GM23338 (cell line): ENCODE data around the gene SLC25A48. TPM values are rescaled to one million over a fixed set of nuclear protein-coding genes. Genes with fewer than 3 reads are reported as not detected.

ENCODE experiments used
- ATAC-seq: fragments of 200-7000 bp; cut with Tn5 transposase; 3 replicates; pipeline ENCODE4 v1.9.1; 2020
- DNase-seq: peaks from one replicate; pipeline ENCODE4 v3.0.0-alpha.2; 2015; ENCODE audit warnings: low spot score
- H2AFZ ChIP-seq: fragments of 200-600 bp; sonication (generic); 2 replicates; pipeline ENCODE4 v1.8.0; 2016; ENCODE audit warnings: antibody characterized with exemption, mild to moderate bottlenecking, moderate library complexity
- H3F3A ChIP-seq: fragments of 200-600 bp; sonication (generic); replicated peaks from 2 replicates; pipeline ENCODE4 v1.8.0; 2017; ENCODE audit warnings: antibody characterized with exemption, mixed run types, low read depth
- H3K27ac ChIP-seq: fragments of 200-600 bp; sonication (generic); 2 replicates; pipeline ENCODE4 v1.6.1; 2016; ENCODE audit warnings: low read depth
- H3K27me3 ChIP-seq: fragments of 200-600 bp; sonication (generic); 2 replicates; pipeline ENCODE4 v1.8.0; 2016; ENCODE audit warnings: mild to moderate bottlenecking, mixed run types, moderate library complexity; ENCODE audit not compliant: insufficient read depth
- H3K36me3 ChIP-seq: fragments of 200-600 bp; sonication (generic); 2 replicates; pipeline ENCODE4 v1.8.0; 2016; ENCODE audit warnings: mild to moderate bottlenecking; ENCODE audit not compliant: insufficient read depth
- H3K4me1 ChIP-seq: fragments of 200-600 bp; sonication (generic); 2 replicates; pipeline ENCODE4 v1.8.0; 2016; ENCODE audit warnings: mild to moderate bottlenecking, moderate library complexity; ENCODE audit not compliant: insufficient read depth
- H3K4me2 ChIP-seq: fragments of 200-600 bp; sonication (generic); 2 replicates; pipeline ENCODE4 v1.7.1; 2017; ENCODE audit warnings: mixed run types
- H3K4me3 ChIP-seq: fragments of 200-600 bp; sonication (generic); 2 replicates; pipeline ENCODE4 v1.6.1; 2016; ENCODE audit warnings: mixed run types
- H3K79me2 ChIP-seq: fragments of 200-600 bp; sonication (generic); replicated peaks from 2 replicates; pipeline ENCODE4 v1.8.0; 2017; ENCODE audit warnings: mild to moderate bottlenecking; ENCODE audit not compliant: insufficient read depth
- H3K9me2 ChIP-seq: fragments of 200-600 bp; sonication (generic); 2 replicates; pipeline ENCODE4 v1.8.0; 2017; ENCODE audit not compliant: insufficient read depth
- H4K20me1 ChIP-seq: fragments of 200-600 bp; sonication (generic); replicated peaks from 2 replicates; pipeline ENCODE4 v1.8.0; 2017; ENCODE audit warnings: mild to moderate bottlenecking; ENCODE audit not compliant: insufficient read depth
- H3K27ac Mint-ChIP-seq: 2 replicates; pipeline ENCODE4 v1.8.0; 2020; ENCODE audit warnings: inconsistent platforms, mild to moderate bottlenecking, moderate library complexity, mixed read lengths
- H3K27me3 Mint-ChIP-seq: 3 replicates; pipeline ENCODE4 v1.8.0; 2022; ENCODE audit warnings: low read depth, mild to moderate bottlenecking, moderate library complexity, mixed read lengths, inconsistent platforms; ENCODE audit not compliant: insufficient read depth, poor library complexity
- H3K36me3 Mint-ChIP-seq: 3 replicates; pipeline ENCODE4 v1.8.0; 2021; ENCODE audit warnings: low read depth, mild to moderate bottlenecking, inconsistent platforms, moderate library complexity, mixed read lengths
- H3K4me1 Mint-ChIP-seq: 3 replicates; pipeline ENCODE4 v1.8.0; 2020; ENCODE audit warnings: mild to moderate bottlenecking, inconsistent platforms, mixed read lengths
- H3K4me3 Mint-ChIP-seq: 3 replicates; pipeline ENCODE4 v1.8.0; 2021; ENCODE audit warnings: moderate library complexity, mild to moderate bottlenecking, inconsistent platforms, mixed read lengths
- H3K9me3 Mint-ChIP-seq: 3 replicates; pipeline ENCODE4 v1.8.0; 2020; ENCODE audit warnings: moderate library complexity, mild to moderate bottlenecking, inconsistent platforms, mixed read lengths
- CREB1 ChIP-seq: fragments of 250-450 bp; sonication (Bioruptor Pico); IDR thresholded peaks from 2 replicates; pipeline ENCODE4 v1.5.0; 2020; ENCODE audit warnings: low read depth, mild to moderate bottlenecking, moderate library complexity
- EZH2 ChIP-seq: fragments of 200-600 bp; sonication (generic); IDR thresholded peaks from one replicate; pipeline ENCODE4 v1.8.0; 2017; ENCODE audit warnings: antibody characterized with exemption, mild to moderate bottlenecking, low read depth; ENCODE audit not compliant: unreplicated experiment
- EZH2phosphoT487 ChIP-seq: fragments of 200-600 bp; sonication (generic); IDR thresholded peaks from one replicate; pipeline ENCODE4 v1.8.1; 2018; ENCODE audit warnings: antibody characterized with exemption; ENCODE audit not compliant: unreplicated experiment
- JUNB ChIP-seq: IDR thresholded peaks from one replicate; pipeline ENCODE4 v1.6.1; 2016; ENCODE audit warnings: antibody characterized with exemption; ENCODE audit not compliant: unreplicated experiment
- NANOG ChIP-seq: IDR thresholded peaks from 2 replicates; pipeline ENCODE4 v1.6.1; 2016; ENCODE audit warnings: antibody characterized with exemption, borderline replicate concordance
- POLR2AphosphoS5 ChIP-seq: IDR thresholded peaks from 2 replicates; pipeline ENCODE4 v1.6.1; 2016; ENCODE audit warnings: antibody characterized with exemption, low read depth
- REST ChIP-seq: IDR thresholded peaks from one replicate; pipeline ENCODE4 v1.6.1; 2018; ENCODE audit warnings: antibody characterized with exemption; ENCODE audit not compliant: unreplicated experiment
- STAT1 ChIP-seq: IDR thresholded peaks from one replicate; pipeline ENCODE4 v1.6.1; 2016; ENCODE audit warnings: antibody characterized with exemption; ENCODE audit not compliant: unreplicated experiment
- ZNF114 ChIP-seq: fragments of 250-450 bp; sonication (Bioruptor Pico); IDR thresholded peaks from 2 replicates; pipeline ENCODE4 v1.5.0; 2020; ENCODE audit warnings: mild to moderate bottlenecking, moderate library complexity
- ZNF331 ChIP-seq: fragments of 250-450 bp; sonication (Bioruptor Pico); IDR thresholded peaks from 2 replicates; pipeline ENCODE4 v1.5.0; 2020; ENCODE audit warnings: low read depth, mild to moderate bottlenecking, moderate library complexity
- polyA plus RNA-seq: library from polyadenylated mRNA; unstranded; fragments of >200 nt; fragmentation: Nextera tagmentation; extraction: Ambion mirVana; gene quantifications from 2 replicates; pipeline ENCODE4 v1.2.1, GENCODE V29; 2016
- total RNA-seq: library from RNA; depleted of rRNA; stranded (reverse); fragments of >200 nt; shearing (Covaris generic); gene quantifications from 2 replicates; pipeline ENCODE4 v1.2.3, GENCODE V29; 2014
- TF ChIP-seq, protein P1 (sequence below): fragments of 250-450 bp; sonication (Bioruptor Pico); IDR thresholded peaks from 2 replicates; pipeline ENCODE4 v1.5.0; 2020; ENCODE audit warnings: mild to moderate bottlenecking, moderate library complexity
- TF ChIP-seq, protein P2 (sequence below), 2 experiments: fragments of 200-600 bp in 1 of 2; sonication (generic) in 1 of 2; conservative IDR thresholded peaks; 2 replicates each; pipeline versions ENCODE4 v1.5.1 to v1.6.1; 2016 to 2017; ENCODE audit warnings: antibody characterized with exemption in 2 of 2, low read depth in 2 of 2, mild to moderate bottlenecking in 2 of 2, moderate library complexity in 1 of 2
- TF ChIP-seq, protein P3 (sequence below): IDR thresholded peaks from 2 replicates; pipeline ENCODE4 v1.6.1; 2016; ENCODE audit warnings: antibody characterized with exemption

The SLC25A48 gene
- total and polyA plus RNA-seq, 2 experiments from 2014 or later, result 1.1 to 1.5 TPM

DNA sequence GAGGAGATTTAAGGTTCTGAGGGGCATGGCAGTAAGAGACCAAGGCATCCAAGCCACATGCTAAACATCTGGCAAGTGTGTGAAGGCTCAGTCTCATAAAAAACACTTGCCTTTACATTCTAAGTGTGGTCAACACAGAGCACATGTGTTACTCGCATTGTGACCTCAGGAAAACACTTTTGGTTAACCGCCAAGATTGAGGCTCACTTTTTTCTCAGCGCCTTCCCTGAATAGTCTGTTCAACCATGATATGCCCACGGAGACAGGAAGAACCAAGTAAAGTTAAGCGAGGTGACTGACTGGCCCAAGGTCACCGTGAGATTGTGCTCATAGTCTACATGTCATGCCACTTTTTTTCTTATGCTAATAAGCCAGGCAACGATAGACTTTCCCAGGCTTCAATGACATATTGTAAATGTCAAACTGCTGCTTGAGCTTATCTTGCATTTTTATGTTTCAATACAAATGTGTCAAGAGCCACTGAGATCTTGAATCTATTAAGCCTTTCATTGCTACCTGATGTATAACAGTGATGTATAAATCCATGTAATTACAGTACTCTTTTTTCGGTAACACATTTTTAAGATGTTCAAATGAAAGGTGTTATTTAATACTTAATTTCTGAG lies 82.3 kb downstream of the SLC25A48 start:
- H3K36me3 ChIP-seq, result no peaks in the 10 kb centered on the region
- DNase-seq (no peak), ATAC-seq (no peak)
- Mint-ChIP-seq H3K27me3 (peaks cover 1% of the 10 kb centered on the region), H3K27ac (no peak overlapping the region), H3K4me3 (no peak overlapping the region), H3K4me1 (no peaks in the 10 kb centered on the region), H3K9me3 (no peaks in the 10 kb centered on the region), H3K36me3 (no peaks in the 10 kb centered on the region)
- no peaks in the 10 kb centered on the region for H3K4me1 ChIP-seq
- peaks cover 8% of the 10 kb centered on the region; the same call in 1 of the 2 replicates for H3K9me2 ChIP-seq
- H3K79me2 ChIP-seq, result no peaks in the 10 kb centered on the region
- H3F3A ChIP-seq, result no peaks in the 10 kb centered on the region
- no peak for TF ChIP-seq CREB1 (CRISPR knock-in tag)
- no peak for TF ChIP-seq JUNB
- TF ChIP-seq, protein P1, sequence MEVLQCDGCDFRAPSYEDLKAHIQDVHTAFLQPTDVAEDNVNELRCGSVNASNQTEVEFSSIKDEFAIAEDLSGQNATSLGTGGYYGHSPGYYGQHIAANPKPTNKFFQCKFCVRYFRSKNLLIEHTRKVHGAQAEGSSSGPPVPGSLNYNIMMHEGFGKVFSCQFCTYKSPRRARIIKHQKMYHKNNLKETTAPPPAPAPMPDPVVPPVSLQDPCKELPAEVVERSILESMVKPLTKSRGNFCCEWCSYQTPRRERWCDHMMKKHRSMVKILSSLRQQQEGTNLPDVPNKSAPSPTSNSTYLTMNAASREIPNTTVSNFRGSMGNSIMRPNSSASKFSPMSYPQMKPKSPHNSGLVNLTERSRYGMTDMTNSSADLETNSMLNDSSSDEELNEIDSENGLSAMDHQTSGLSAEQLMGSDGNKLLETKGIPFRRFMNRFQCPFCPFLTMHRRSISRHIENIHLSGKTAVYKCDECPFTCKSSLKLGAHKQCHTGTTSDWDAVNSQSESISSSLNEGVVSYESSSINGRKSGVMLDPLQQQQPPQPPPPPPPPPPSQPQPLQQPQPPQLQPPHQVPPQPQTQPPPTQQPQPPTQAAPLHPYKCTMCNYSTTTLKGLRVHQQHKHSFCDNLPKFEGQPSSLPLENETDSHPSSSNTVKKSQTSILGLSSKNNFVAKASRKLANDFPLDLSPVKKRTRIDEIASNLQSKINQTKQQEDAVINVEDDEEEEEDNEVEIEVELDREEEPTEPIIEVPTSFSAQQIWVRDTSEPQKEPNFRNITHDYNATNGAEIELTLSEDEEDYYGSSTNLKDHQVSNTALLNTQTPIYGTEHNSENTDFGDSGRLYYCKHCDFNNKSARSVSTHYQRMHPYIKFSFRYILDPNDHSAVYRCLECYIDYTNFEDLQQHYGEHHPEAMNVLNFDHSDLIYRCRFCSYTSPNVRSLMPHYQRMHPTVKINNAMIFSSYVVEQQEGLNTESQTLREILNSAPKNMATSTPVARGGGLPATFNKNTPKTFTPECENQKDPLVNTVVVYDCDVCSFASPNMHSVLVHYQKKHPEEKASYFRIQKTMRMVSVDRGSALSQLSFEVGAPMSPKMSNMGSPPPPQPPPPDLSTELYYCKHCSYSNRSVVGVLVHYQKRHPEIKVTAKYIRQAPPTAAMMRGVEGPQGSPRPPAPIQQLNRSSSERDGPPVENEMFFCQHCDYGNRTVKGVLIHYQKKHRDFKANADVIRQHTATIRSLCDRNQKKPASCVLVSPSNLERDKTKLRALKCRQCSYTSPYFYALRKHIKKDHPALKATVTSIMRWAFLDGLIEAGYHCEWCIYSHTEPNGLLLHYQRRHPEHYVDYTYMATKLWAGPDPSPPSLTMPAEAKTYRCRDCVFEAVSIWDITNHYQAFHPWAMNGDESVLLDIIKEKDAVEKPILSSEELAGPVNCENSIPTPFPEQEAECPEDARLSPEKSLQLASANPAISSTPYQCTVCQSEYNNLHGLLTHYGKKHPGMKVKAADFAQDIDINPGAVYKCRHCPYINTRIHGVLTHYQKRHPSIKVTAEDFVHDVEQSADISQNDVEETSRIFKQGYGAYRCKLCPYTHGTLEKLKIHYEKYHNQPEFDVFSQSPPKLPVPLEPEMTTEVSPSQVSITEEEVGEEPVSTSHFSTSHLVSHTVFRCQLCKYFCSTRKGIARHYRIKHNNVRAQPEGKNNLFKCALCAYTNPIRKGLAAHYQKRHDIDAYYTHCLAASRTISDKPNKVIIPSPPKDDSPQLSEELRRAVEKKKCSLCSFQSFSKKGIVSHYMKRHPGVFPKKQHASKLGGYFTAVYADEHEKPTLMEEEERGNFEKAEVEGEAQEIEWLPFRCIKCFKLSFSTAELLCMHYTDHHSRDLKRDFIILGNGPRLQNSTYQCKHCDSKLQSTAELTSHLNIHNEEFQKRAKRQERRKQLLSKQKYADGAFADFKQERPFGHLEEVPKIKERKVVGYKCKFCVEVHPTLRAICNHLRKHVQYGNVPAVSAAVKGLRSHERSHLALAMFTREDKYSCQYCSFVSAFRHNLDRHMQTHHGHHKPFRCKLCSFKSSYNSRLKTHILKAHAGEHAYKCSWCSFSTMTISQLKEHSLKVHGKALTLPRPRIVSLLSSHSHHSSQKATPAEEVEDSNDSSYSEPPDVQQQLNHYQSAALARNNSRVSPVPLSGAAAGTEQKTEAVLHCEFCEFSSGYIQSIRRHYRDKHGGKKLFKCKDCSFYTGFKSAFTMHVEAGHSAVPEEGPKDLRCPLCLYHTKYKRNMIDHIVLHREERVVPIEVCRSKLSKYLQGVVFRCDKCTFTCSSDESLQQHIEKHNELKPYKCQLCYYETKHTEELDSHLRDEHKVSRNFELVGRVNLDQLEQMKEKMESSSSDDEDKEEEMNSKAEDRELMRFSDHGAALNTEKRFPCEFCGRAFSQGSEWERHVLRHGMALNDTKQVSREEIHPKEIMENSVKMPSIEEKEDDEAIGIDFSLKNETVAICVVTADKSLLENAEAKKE (CRISPR knock-in tag), result no peak
- TF ChIP-seq POLR2AphosphoS5, result no peak
- TF ChIP-seq EZH2phosphoT487, result no peak
- no peak for TF ChIP-seq ZNF114
- TF ChIP-seq EZH2, result no peak
- no peak for TF ChIP-seq REST
- TF ChIP-seq, protein P2, sequence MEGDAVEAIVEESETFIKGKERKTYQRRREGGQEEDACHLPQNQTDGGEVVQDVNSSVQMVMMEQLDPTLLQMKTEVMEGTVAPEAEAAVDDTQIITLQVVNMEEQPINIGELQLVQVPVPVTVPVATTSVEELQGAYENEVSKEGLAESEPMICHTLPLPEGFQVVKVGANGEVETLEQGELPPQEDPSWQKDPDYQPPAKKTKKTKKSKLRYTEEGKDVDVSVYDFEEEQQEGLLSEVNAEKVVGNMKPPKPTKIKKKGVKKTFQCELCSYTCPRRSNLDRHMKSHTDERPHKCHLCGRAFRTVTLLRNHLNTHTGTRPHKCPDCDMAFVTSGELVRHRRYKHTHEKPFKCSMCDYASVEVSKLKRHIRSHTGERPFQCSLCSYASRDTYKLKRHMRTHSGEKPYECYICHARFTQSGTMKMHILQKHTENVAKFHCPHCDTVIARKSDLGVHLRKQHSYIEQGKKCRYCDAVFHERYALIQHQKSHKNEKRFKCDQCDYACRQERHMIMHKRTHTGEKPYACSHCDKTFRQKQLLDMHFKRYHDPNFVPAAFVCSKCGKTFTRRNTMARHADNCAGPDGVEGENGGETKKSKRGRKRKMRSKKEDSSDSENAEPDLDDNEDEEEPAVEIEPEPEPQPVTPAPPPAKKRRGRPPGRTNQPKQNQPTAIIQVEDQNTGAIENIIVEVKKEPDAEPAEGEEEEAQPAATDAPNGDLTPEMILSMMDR (conservative IDR thresholded peaks at IDR 0.05; ENCODE audit: low read depth in 2 of 2), result no peak
- no peak for TF ChIP-seq STAT1
- TF ChIP-seq, protein P3, sequence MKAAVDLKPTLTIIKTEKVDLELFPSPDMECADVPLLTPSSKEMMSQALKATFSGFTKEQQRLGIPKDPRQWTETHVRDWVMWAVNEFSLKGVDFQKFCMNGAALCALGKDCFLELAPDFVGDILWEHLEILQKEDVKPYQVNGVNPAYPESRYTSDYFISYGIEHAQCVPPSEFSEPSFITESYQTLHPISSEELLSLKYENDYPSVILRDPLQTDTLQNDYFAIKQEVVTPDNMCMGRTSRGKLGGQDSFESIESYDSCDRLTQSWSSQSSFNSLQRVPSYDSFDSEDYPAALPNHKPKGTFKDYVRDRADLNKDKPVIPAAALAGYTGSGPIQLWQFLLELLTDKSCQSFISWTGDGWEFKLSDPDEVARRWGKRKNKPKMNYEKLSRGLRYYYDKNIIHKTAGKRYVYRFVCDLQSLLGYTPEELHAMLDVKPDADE, result no peak
- no peak for TF ChIP-seq NANOG
- TF ChIP-seq ZNF331, result no peak
- no peak overlapping the region for H3K4me2 ChIP-seq
- H3K27me3 ChIP-seq, result no peaks in the 10 kb centered on the region
- H4K20me1 ChIP-seq, result no peaks in the 10 kb centered on the region
- H3K27ac ChIP-seq, result no peak overlapping the region
- no peak overlapping the region for H2AFZ ChIP-seq
- H3K4me3 ChIP-seq, result no peak overlapping the region
